Esophagus muscularis mucosa (tissue), 3 donors: ENCODE measurements around the gene PSEN1.

Experiments used
- POLR2A ChIP-seq: fragments of 450-650 bp; IDR thresholded peaks from one replicate; pipeline ENCODE4 v1.6.1; 2017; ENCODE audit warnings: antibody characterized with exemption, moderate library complexity, mild to moderate bottlenecking, low read depth
- TF ChIP-seq, protein P1 (sequence below), 3 experiments: fragments of 200-600 bp in 2 of 3; fragments of 450-650 bp in 1 of 3; sonication (generic) in 2 of 3; IDR thresholded peaks; one replicate each; pipeline ENCODE4 v1.5.1; 2017 to 2019; ENCODE audit warnings: antibody characterized with exemption in 3 of 3, mild to moderate bottlenecking in 2 of 3, moderate library complexity in 1 of 3

DNA sequence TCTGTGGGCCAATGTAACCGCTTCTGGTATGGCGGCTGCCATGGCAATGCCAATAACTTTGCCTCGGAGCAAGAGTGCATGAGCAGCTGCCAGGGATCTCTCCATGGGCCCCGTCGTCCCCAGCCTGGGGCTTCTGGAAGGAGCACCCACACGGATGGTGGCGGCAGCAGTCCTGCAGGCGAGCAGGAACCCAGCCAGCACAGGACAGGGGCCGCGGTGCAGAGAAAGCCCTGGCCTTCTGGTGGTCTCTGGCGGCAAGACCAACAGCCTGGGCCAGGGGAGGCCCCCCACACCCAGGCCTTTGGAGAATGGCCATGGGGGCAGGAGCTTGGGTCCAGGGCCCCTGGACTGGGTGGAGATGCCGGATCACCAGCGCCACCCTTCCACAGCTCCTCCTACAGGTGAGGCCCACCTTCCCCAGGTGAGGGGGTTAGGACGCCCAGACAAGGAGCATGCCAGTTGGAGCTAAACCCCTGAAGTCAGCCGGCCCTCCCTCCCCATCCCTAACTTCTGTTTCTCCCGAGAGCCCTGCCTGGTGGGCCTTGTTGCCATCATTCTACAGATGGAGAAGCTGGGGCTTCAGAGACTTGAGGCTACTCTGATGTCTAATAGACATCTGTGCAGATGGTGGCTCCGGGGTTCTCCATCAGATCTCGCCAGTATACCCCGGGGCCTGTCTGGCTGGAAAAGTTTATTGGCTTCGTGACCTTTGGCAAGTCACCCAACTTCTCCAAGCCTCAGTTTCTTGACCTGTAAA, 126.3 kb downstream of the PSEN1 start:
- TF ChIP-seq, protein P1, sequence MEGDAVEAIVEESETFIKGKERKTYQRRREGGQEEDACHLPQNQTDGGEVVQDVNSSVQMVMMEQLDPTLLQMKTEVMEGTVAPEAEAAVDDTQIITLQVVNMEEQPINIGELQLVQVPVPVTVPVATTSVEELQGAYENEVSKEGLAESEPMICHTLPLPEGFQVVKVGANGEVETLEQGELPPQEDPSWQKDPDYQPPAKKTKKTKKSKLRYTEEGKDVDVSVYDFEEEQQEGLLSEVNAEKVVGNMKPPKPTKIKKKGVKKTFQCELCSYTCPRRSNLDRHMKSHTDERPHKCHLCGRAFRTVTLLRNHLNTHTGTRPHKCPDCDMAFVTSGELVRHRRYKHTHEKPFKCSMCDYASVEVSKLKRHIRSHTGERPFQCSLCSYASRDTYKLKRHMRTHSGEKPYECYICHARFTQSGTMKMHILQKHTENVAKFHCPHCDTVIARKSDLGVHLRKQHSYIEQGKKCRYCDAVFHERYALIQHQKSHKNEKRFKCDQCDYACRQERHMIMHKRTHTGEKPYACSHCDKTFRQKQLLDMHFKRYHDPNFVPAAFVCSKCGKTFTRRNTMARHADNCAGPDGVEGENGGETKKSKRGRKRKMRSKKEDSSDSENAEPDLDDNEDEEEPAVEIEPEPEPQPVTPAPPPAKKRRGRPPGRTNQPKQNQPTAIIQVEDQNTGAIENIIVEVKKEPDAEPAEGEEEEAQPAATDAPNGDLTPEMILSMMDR (IDR thresholded peaks at IDR 0.05) = no peak
- no peak for TF ChIP-seq POLR2A
